Tibial nerve (tissue), 4 donors: ENCODE data around the gene ITGAL. TPM values are rescaled to one million over a fixed set of nuclear protein-coding genes. Genes with fewer than 3 reads are reported as not detected.

Experiments used
- DNase-seq, 2 donors: peaks; one replicate each; pipeline ENCODE4 v3.0.0-alpha.2; 2019; ENCODE audit warnings: low spot score in 2 of 2
- H3K27ac ChIP-seq, 4 donors: fragments of 200-600 bp; sonication (generic) in 3 of 4; one replicate each; pipeline ENCODE4 v1.5.1; 2017 to 2019; ENCODE audit warnings: mild to moderate bottlenecking in 1 of 4
- H3K27me3 ChIP-seq, 2 donors: fragments of 200-600 bp; sonication (generic) in 1 of 2; one replicate each; pipeline versions ENCODE4 v1.5.1 to v1.6.0; 2017 to 2019
- H3K36me3 ChIP-seq, 3 donors: fragments of 200-600 bp; sonication (generic); one replicate each; pipeline ENCODE4 v1.5.1; 2018 to 2019
- H3K4me1 ChIP-seq, 4 donors: fragments of 200-600 bp; sonication (generic) in 3 of 4; one replicate each; pipeline ENCODE4 v1.5.1; 2017 to 2019
- H3K4me3 ChIP-seq, 4 donors: fragments of 200-600 bp; sonication (generic) in 3 of 4; one replicate each; pipeline ENCODE4 v1.5.1; 2017 to 2019; ENCODE audit warnings: mild to moderate bottlenecking in 1 of 4, moderate library complexity in 1 of 4
- H3K9me3 ChIP-seq, 4 donors: fragments of 200-600 bp; sonication (generic) in 3 of 4; one replicate each; pipeline ENCODE4 v1.5.1; 2017 to 2019
- CTCF ChIP-seq, 5 experiments: fragments of 200-600 bp in 3 of 5; fragments of 450-650 bp in 2 of 5; sonication (generic) in 3 of 5; IDR thresholded peaks; one replicate each; pipeline ENCODE4 v1.5.1; 2016 to 2019; ENCODE audit warnings: antibody characterized with exemption in 5 of 5, mild to moderate bottlenecking in 3 of 5, moderate library complexity in 2 of 5
- EP300 ChIP-seq, 2 donors: sonication (generic); formaldehyde crosslinking; IDR thresholded peaks; one replicate each; pipeline ENCODE4 v1.6.1; 2017; ENCODE audit warnings: antibody characterized with exemption in 2 of 2, mild to moderate bottlenecking in 1 of 2
- POLR2A ChIP-seq, 2 donors: fragments of 450-650 bp; IDR thresholded peaks; one replicate each; pipeline ENCODE4 v1.6.1; 2017; ENCODE audit warnings: antibody characterized with exemption in 2 of 2, mild to moderate bottlenecking in 2 of 2, moderate library complexity in 2 of 2
- WGBS, 2 donors: methylation state at CpG; one replicate each; pipeline ENCODE4 v1.1.5; 2018; 5-methylcytosine and 5-hydroxymethylcytosine counted together
- total RNA-seq, 4 donors: library from RNA; depleted of rRNA; stranded (reverse); fragments of >200 nt; gene quantifications; one replicate each; pipeline ENCODE4 v1.1.0, GENCODE V29; 2016

ITGAL gene
- total RNA-seq, 4 donors from 2014 or later, result 2.4 to 8.8 (median 2.9) TPM

- Histone ChIP-seq H3K36me3 (peaks cover 0 to 4% (median 0%) of the 10 kb centered on the region in 3 donors), H3K9me3 (no peaks in the 10 kb centered on the region), H3K4me1 (no peaks in the 10 kb centered on the region), H3K27me3 (no peaks in the 10 kb centered on the region), H3K27ac (no peak overlapping the region), H3K4me3 (no peak overlapping the region)
- DNase-seq, result no peak
- TF ChIP-seq CTCF (IDR thresholded peaks at IDR 0.05) (no peak), EP300 (IDR thresholded peaks at IDR 0.05) (no peak), POLR2A (IDR thresholded peaks at IDR 0.05) (no peak)
- 55 to 62% methylated on average over 4 of the region's 4 CpGs for WGBS, 2 donors
Measured at GRCh38 chr16:30510376-30510938, 37.9 kb downstream of the ITGAL start.

GRCh38 chr16:30511509-30511908 is 39.0 kb downstream of the ITGAL start:
- no peak for DNase-seq
- no peaks in the 10 kb centered on the region for H3K4me1 ChIP-seq
- H3K4me3 ChIP-seq, result no peak overlapping the region
- H3K36me3 ChIP-seq, result peaks cover 0 to 4% (median 0%) of the 10 kb centered on the region in 3 donors
- TF ChIP-seq POLR2A (IDR thresholded peaks at IDR 0.05), result no peak
- TF ChIP-seq CTCF (IDR thresholded peaks at IDR 0.05), result no peak
- no peak for TF ChIP-seq EP300 (IDR thresholded peaks at IDR 0.05)
- WGBS, 2 donors, result 86 to 98% methylated on average over 3 of the region's 3 CpGs
- no peaks in the 10 kb centered on the region for H3K27me3 ChIP-seq
- no peak overlapping the region for H3K27ac ChIP-seq
- H3K9me3 ChIP-seq, result no peaks in the 10 kb centered on the region

GRCh38 chr16:30515275-30515674 is 42.7 kb downstream of the ITGAL start:
- Histone ChIP-seq H3K27ac (no peak overlapping the region), H3K4me1 (no peaks in the 10 kb centered on the region), H3K4me3 (no peak overlapping the region), H3K9me3 (no peaks in the 10 kb centered on the region), H3K27me3 (no peaks in the 10 kb centered on the region), H3K36me3 (peaks cover 0 to 4% (median 0%) of the 10 kb centered on the region in 3 donors)
- 74 to 85% methylated on average over 2 of the region's 2 CpGs for WGBS, 2 donors
- no peak for DNase-seq
- no peak for TF ChIP-seq EP300 (IDR thresholded peaks at IDR 0.05)
- no peak for TF ChIP-seq CTCF (IDR thresholded peaks at IDR 0.05)
- no peak for TF ChIP-seq POLR2A (IDR thresholded peaks at IDR 0.05)

- no peaks in the 10 kb centered on the region for H3K27me3 ChIP-seq
- TF ChIP-seq EP300 (IDR thresholded peaks at IDR 0.05) (no peak), CTCF (IDR thresholded peaks at IDR 0.05) (no peak), POLR2A (IDR thresholded peaks at IDR 0.05) (no peak)
- H3K9me3 ChIP-seq, result no peaks in the 10 kb centered on the region
- WGBS, 2 donors, result 85 to 89% methylated on average over 10 of the region's 10 CpGs
- no peak for DNase-seq
- H3K27ac ChIP-seq, result no peak overlapping the region
- H3K4me1 ChIP-seq, result no peaks in the 10 kb centered on the region
- no peaks in the 10 kb centered on the region for H3K36me3 ChIP-seq
- H3K4me3 ChIP-seq, result no peak overlapping the region
Measured at GRCh38 chr16:30518552-30518951, 46.0 kb downstream of the ITGAL start.

- no peaks in the 10 kb centered on the region for H3K9me3 ChIP-seq
- H3K4me1 ChIP-seq, result peaks cover 0 to 6% (median 0%) of the 10 kb centered on the region in 4 donors
- no peak overlapping the region for H3K4me3 ChIP-seq
- no peaks in the 10 kb centered on the region for H3K27me3 ChIP-seq
- 84 to 90% methylated on average over 20 of the region's 20 CpGs for WGBS, 2 donors
- no peak overlapping the region for H3K27ac ChIP-seq
- H3K36me3 ChIP-seq, result peaks cover 0 to 4% (median 0%) of the 10 kb centered on the region in 3 donors
- no peak for DNase-seq
- TF ChIP-seq POLR2A (IDR thresholded peaks at IDR 0.05), result no peak
- no peak for TF ChIP-seq EP300 (IDR thresholded peaks at IDR 0.05)
- no peak for TF ChIP-seq CTCF (IDR thresholded peaks at IDR 0.05)
Measured at GRCh38 chr16:30519120-30520049, 46.8 kb downstream of the ITGAL start.
